DLD1 (cell line): ENCODE results near the gene RSF1.
"Not testable (repeated sequence)": the region's sequence is repeated elsewhere in the genome, so short reads cannot be mapped to it uniquely, and the experiment has no call there.

Experiments used
- in situ Hi-C: cut with HindIII; loops from 2 replicates; pipeline ENCODE4 v1.10.0; 2017; ENCODE audit warnings: low sequenced_read_pairs

RSF1 gene

GRCh38 chr11:77820565-77821348 is at the start of gene RSF1, which contains the start of gene AAMDC:
TSS of gene RSF1 (minus strand) at chr11:77820722. CDS start at chr11:77820714, 8 bp downstream.
TSS of gene AAMDC (plus strand) at chr11:77821144. CDS start at chr11:77842497, 21,353 bp downstream.
- in situ Hi-C loops: no loop called here

- in situ Hi-C loops: no loop called here
Measured at GRCh38 chr11:77868744-77869143, 48.2 kb upstream of the RSF1 start.

- in situ Hi-C loops: no loop called here
Measured at GRCh38 chr11:77866336-77866735, 45.8 kb upstream of the RSF1 start.

GRCh38 chr11:77865805-77866204 is 45.3 kb upstream of the RSF1 start:
- in situ Hi-C loops: no loop called here

GRCh38 chr11:77861444-77861843 is 40.9 kb upstream of the RSF1 start:
- in situ Hi-C loops: not testable (repeated sequence)

- in situ Hi-C loops: not testable (repeated sequence)
Measured at GRCh38 chr11:77857906-77858457, 37.5 kb upstream of the RSF1 start.

- in situ Hi-C loops: no loop called here
Measured at GRCh38 chr11:77854838-77855237, 34.3 kb upstream of the RSF1 start.

- in situ Hi-C loops: no loop called here
Measured at GRCh38 chr11:77851503-77851902, 31.0 kb upstream of the RSF1 start.

- in situ Hi-C loops: not testable (repeated sequence)
Measured at GRCh38 chr11:77843700-77844099, 23.2 kb upstream of the RSF1 start.

GRCh38 chr11:77842441-77843121 is 22.1 kb upstream of the RSF1 start:
- in situ Hi-C loops: no loop called here

GRCh38 chr11:77833302-77833701 is 12.8 kb upstream of the RSF1 start:
- in situ Hi-C loops: no loop called here

- in situ Hi-C loops: no loop called here
Measured at GRCh38 chr11:77828926-77829325, 8.4 kb upstream of the RSF1 start.

- in situ Hi-C loops: no loop called here
Measured at GRCh38 chr11:77823775-77824174, 3.3 kb upstream of the RSF1 start.

GRCh38 chr11:77822126-77822525 is 1.6 kb upstream of the RSF1 start:
- in situ Hi-C loops: not testable (repeated sequence)

GRCh38 chr11:77821349-77821851 is 878 bp upstream of the RSF1 start:
- in situ Hi-C loops: no loop called here

GRCh38 chr11:77819921-77820564 is 479 bp downstream of the RSF1 start:
- in situ Hi-C loops: no loop called here

GRCh38 chr11:77819411-77819920 is 1.1 kb downstream of the RSF1 start:
- in situ Hi-C loops: no loop called here

- in situ Hi-C loops: no loop called here
Measured at GRCh38 chr11:77815459-77815858, 5.1 kb downstream of the RSF1 start.

GRCh38 chr11:77814848-77815247 is 5.7 kb downstream of the RSF1 start:
- in situ Hi-C loops: no loop called here

- in situ Hi-C loops: no loop called here
Measured at GRCh38 chr11:77813256-77813655, 7.3 kb downstream of the RSF1 start.

GRCh38 chr11:77806993-77807392 is 13.5 kb downstream of the RSF1 start:
- in situ Hi-C loops: no loop called here
